Amniotic stem cell (primary cell): ENCODE measurements around the gene RNF126.

Experiments
- DNase-seq: peaks from one replicate; lab custom pipeline; 2025; lab: John Stamatoyannopoulos, UW

The RNF126 gene

DNA sequence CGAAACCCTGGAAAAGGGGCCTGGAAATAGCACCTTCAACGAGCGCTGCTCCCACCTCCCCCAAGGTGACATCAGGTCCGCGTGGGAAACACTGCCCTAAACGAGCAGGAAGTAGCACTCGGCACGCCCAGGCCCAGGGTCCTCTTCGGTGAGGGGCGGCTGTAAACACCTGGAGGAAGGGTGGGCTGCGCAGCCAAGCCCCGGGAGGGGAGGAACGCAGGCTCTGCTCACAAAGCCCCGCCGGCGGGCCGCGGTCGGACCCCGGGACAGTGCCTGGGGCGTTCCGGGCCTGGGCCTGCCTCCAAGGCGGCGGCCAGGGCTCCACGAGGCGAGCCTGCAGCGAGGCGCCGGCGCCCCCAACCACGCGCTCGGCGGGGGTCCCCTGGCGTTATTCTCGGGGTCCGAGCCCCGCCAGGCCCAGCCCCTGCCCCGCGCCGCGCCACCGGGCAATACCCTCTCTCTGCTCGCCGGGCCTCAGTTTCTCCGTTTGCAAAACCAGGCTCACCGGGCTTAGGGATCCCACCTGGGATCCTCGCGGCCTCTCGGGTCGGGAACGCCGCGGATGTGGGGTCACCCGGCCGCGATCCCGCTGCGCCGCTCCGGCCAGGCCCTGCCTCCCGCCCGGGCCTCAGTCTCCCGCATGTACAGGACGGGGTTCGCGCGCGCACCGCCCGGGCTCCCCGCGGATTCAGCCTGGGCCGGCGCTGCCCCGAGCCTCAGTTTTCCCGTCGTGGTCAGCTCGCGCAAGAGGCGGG, 630 bp downstream of the RNF126 start:
- no peak for DNase-seq

GRCh38 chr19:661427-662196, 1.4 kb downstream of the RNF126 start:
- no peak for DNase-seq

GRCh38 chr19:660793-661426, 2.1 kb downstream of the RNF126 start:
- no peak for DNase-seq

- DNase-seq: no peak
These were observed 3.8 kb downstream of the RNF126 start for GRCh38 chr19:658916-659839.

DNA sequence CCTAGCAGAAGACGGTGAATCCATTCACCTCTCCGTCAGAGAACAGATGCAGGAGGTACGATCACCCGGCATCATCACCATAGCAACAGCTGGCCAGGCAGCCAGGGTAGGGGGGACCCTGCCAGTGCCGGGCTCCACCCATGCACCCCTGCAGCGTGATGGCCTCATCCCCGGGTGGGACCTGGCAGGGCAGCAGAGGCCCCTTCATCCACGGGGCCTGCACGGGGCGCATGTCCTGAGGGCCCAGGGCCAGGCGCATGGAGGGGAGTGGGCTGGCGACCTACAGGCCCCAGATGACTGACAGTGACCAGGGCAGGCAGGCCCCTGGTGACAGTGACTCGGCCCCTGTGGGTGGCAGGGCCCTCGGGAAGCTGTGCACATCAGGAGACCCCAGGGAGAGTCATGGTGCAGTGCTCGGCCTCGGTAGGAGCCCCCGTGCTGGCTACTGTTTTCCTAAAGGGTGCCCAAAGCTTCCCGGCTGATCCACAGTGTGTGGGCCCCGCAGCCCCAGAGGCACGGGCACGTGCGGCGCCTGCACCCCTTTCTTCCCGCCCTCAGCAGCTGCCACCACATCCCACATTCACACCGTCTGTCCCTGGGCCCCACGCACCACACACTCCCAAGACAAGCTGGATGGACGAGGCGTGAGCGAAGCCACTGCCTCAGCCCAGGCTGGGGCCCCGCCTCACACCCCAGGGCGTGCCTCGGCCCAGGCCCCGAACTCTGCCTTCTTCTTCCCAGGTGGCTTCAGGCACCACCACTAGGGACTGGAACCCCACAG, 4.8 kb downstream of the RNF126 start:
- DNase-seq: no peak

- no peak for DNase-seq
These were observed 5.4 kb downstream of the RNF126 start for GRCh38 chr19:657611-658010.

DNA sequence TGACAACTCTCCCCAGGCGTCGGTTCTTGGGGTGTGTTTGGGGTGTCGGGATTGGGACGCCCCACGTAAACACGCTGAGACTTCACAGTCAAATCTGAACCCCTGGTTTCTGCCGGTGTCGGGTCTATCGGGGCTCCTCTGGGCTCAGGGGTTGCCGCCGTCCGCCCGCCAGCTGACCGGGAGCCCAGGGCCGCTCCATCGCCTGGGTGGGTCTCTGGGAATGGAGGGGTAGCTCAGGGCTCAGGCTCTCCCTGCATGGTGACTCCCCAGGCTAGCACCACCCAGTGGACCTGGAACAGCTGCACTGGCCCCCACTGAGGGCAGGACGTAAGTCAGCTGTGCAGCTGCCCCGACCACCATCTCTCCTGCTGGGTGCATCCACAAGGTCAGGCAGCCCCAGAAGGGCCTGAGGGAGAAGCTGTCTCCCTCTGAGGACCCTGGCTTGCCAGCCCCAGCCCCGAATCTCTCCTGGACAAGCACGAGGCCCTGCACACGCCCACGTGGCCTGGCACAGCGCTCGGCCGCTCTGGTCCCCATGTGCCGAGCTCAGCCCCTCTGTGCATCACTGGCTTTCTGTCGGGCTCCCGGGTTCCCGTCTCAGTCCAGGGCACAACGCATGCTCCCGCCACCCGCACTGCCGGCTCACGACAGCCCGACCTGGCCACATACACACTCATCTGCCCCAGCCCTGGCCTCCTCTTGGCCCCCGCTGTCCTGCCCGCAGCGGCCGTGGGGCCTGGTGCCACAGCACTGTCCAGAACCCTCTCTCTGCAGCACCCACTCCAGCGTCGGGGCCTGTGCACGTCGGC, 6.1 kb downstream of the RNF126 start:
- DNase-seq: no peak

DNA sequence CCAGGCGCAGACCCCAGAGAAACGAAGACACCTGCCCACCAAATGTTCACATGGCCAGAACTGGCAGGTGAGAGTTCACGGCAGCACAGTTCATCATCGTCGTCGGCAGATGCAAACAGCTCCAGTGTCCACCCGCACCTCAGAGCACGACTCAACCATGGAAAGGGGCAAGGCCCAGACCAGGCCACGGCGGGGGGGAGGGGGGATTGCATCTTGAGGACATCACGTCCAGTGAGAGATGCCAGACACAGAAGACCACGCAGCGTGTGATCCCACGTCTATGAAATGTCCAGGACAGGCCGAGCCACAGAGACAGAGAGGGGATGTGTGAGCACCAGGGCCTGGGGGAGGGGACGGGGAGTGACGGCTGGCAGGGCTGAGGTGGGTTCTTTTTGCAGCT, 7.3 kb downstream of the RNF126 start:
- DNase-seq: no peak

- no peak for DNase-seq
These were observed 9.6 kb downstream of the RNF126 start for GRCh38 chr19:653425-653824.

- no peak for DNase-seq
These were observed 10.3 kb downstream of the RNF126 start for GRCh38 chr19:652467-653389.

DNA sequence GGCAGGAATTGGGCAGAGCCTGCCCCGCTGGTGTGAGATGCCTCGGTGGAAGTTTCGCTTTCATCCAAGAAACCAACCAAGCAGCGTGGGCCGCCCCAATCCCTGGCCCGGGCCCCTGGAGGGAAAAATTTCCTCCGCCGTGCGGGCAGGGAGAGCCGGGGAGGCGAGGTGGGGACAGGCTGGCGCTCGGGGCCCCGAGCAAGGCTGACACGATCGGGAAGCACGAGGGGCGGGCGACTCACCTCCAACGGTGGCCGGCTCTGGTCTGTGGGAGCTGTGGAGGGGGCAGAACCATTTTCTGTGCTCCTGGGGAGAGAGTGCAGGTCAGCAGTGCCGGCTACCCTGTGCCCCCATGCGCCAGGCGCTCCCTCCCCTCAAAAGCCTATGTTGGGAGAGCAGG, 11.0 kb downstream of the RNF126 start:
- DNase-seq: no peak

DNA sequence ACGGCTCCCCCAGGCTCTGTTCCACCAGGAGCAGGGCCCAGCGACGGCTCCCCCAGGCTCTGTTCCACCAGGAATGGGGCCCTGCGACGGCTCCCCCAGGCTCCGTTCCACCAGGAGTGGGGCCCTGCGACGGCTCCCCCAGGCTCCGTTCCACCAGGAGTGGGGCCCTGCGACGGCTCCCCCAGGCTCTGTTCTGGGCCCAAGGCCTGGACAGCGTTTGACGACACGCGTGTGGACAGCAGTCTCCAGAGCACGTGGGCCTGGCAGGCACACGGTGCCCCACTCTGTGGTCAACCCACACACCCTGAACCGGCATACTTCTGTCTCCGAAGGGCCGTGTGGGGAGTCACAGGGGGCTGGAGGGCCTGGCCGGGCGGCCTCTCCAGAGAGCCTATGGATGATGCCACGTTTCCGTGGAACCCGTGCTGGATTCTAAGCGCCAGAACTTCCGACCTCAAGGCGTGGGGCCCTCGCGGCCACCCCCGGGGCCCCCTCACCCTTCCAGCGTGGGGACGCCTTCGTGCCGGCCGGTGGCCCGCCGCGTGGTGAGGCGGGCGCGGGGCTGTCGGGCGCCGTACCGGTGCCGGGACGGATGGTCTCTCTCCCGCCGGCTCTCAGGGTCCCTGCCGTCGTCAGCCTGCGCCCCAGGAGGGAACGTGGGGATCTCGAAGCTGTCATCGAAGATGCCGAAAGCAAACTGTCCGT, 11.7 kb downstream of the RNF126 start:
- DNase-seq: no peak

DNA sequence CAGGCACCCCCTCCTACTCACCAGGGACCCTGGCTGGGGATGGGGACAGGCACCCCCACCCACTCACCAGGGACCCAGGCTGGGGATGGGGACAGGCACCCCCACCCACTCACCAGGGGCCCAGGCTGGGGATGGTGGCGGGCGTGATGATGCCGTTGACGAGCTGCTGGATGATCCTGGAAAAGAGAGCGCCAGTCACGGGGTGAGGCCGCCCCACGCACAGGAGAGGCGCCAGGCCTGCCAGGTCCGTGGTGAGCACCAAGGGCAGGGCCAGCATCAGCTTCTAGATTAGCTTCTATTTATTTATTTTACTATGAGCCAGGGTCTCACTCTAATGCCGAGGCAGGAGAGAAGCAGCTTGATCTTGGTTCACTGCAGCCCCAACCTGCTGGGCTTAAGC, 12.9 kb downstream of the RNF126 start:
- no peak for DNase-seq

- no peak for DNase-seq
These were observed 13.9 kb downstream of the RNF126 start for GRCh38 chr19:648904-649801.

- DNase-seq: no peak
These were observed 14.7 kb downstream of the RNF126 start for GRCh38 chr19:648305-648704.

GRCh38 chr19:647566-648284, 15.3 kb downstream of the RNF126 start:
- DNase-seq: no peak
